Measurements from ENCODE around the gene CCDC8. TPM values are rescaled to one million over a fixed set of nuclear protein-coding genes. Genes with fewer than 3 reads are reported as not detected.
"Not testable (repeated sequence)": the region's sequence is repeated elsewhere in the genome, so short reads cannot be mapped to it uniquely, and the experiment has no call there.

Gene CCDC8
- polyA plus RNA-seq, 2 of the 4 experiments (the other 2 are of a cell fraction): 0.04 to 0.08 TPM

DNA sequence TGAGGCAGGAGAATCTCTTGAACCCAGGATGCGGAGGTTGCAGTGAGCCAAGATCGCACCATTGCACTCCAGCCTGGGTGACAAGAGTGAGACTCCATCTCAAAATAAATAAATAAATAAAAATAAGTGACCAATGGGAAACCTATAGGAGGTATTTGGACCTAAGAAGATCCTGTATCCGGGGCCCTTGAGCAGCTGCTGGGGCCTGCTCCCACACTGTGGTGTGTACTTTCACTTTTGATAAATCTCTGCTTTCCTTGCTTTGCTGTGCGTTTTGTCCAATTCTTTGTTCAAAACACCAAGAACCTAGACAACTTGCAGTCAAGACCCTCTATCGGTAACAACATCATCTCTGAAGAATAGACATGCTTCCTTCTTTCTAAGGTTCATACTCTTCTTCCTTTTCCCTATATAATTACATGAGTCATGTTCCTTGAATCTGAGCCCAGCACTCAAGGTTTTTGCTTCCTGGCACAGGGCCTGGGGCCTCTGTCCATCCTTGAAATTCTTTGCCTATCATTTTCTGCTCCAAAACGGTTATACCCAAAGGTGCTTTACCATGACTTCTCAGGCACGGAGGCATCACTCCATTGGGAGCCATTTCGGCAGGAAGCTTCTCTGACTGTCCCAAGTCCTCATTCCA, 29.6 kb upstream of the CCDC8 start:
- peak; percentile 60 to 61 for DNase-seq (ENCODE audit: low read depth in 1 of 2, low spot score in 1 of 2)
- Histone ChIP-seq H3K4me2 (peak overlapping the region; percentile 53), H3K27ac (peak overlapping the region; percentile 64 to 65), H3K9me3 (no peaks in the 10 kb centered on the region), H3K4me1 (peaks cover 13% of the 10 kb centered on the region), H3K4me3 (no peak overlapping the region)
- 47% methylated on average over 8 of the region's 8 CpGs for WGBS (ENCODE audit: missing lambda C conversion rate)
- ChIA-PET POLR2A (no interaction called here), CTCF (interaction anchor here (0.7 to 4.9 kb wide), 7 partner anchors 9 to 47 kb away, joined by 3 to 22 read pairs (median 4); no protein-coding TSS in a partner anchor)
- TF ChIP-seq TP53 (CRISPR knock-in tag; IDR thresholded peaks at IDR 0.05): no peak
- TF ChIP-seq FOSL2 (IDR thresholded peaks at IDR 0.05): no peak
- TF ChIP-seq FOSL2 (CRISPR knock-in tag; IDR thresholded peaks at IDR 0.05): peak; percentile 72
- peak; percentile 87 for FAIRE-seq
- peak; percentile 83 to 90 for ATAC-seq

DNA sequence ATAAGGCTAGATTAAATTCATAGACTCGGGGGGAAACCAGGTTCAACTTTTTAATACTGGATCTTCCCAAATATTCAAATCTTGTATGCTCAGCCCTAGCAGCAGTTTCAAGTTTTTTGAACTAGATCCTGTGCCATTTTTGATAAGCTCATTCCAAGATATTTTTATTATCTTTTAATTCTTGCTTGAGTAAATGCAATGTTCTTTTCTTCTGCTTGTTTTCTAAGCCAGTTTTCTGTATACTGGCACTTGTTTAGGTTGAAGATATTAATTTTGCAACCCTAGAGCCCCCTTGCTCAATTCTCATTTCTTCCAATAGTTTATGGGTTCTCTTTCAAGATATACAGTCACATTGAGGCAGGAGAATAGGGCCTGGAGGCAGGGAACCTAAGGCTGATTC, 28.5 kb upstream of the CCDC8 start:
- Histone ChIP-seq H3K27ac (peak overlapping the region; percentile 64 to 65; a peak in 4 of 6 replicates), H3K4me1 (peaks cover 13% of the 10 kb centered on the region), H3K4me3 (no peak overlapping the region), H3K9me3 (no peaks in the 10 kb centered on the region), H3K4me2 (no peak overlapping the region)
- no peak for TF ChIP-seq KDM1A (IDR thresholded peaks at IDR 0.05; ENCODE audit: low read depth)
- TF ChIP-seq KDM5A (IDR thresholded peaks at IDR 0.05): no peak
- no peak for TF ChIP-seq SREBF2 (IDR thresholded peaks at IDR 0.05)
- TF ChIP-seq HEYL (CRISPR knock-in tag; IDR thresholded peaks at IDR 0.05): no peak
- DNase-seq (ENCODE audit: low read depth in 1 of 2, low spot score in 1 of 2) (no peak), ATAC-seq (no peak), FAIRE-seq (peak; percentile 81)
- 60% methylated on average over 1 of the region's 1 CpG for WGBS (ENCODE audit: missing lambda C conversion rate)
- ChIA-PET POLR2A (no interaction called here), CTCF (interaction anchor here (2.7 to 4.9 kb wide), 2 partner anchors 10 to 40 kb away, joined by 7 to 22 read pairs; no protein-coding TSS in a partner anchor)

- ATAC-seq; H3K4me1 ChIP-seq; FAIRE-seq; H3K27ac ChIP-seq; DNase-seq (ENCODE audit: low read depth in 1 of 2, low spot score in 1 of 2); H3K9me3 ChIP-seq; H3K4me2 ChIP-seq; H3K4me3 ChIP-seq: not testable (repeated sequence)
- ChIA-PET CTCF (interaction anchor here (0.6 to 2.9 kb wide), 7 partner anchors 8 to 550 kb away, joined by 3 to 8 read pairs (median 4); no protein-coding TSS in a partner anchor), POLR2A (interaction anchor here (0.7 kb wide), 1 partner anchor 36 kb away, joined by 3 read pairs; no protein-coding TSS in a partner anchor)
- WGBS (ENCODE audit: missing lambda C conversion rate): 92% methylated on average over 4 of the region's 4 CpGs
Observed at GRCh38 chr19:46435689-46436088, 22.3 kb upstream of the CCDC8 start.

DNA sequence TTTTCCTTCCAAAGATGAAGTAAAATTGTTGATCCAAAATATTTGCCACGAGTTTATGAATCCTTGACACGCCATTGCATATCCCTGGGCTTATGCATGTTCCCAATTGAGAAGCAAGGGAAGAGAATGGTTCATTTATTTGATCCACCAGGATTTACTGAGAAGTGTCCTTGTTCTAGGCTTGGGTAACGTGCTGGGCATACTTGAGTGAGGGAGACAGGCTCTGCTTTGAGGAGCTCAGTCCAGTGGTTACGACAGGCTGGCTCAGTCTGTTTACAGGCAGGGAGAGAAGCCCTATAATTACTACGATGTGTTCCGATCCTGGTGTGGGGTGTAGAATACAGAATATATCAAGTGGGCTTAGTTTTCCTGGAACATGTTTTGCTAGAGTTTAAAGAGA, 21.6 kb upstream of the CCDC8 start:
- no peak for TF ChIP-seq HOXA7 (CRISPR knock-in tag; IDR thresholded peaks at IDR 0.05)
- no peak for TF ChIP-seq EP300 (IDR thresholded peaks at IDR 0.05)
- TF ChIP-seq CHD2 (IDR thresholded peaks at IDR 0.05; ENCODE audit: low read length, partially characterized antibody): no peak
- TF ChIP-seq PBX3 (IDR thresholded peaks at IDR 0.05): no peak
- TF ChIP-seq POLR2AphosphoS2 (conservative IDR thresholded peaks at IDR 0.05; ENCODE audit: low read length): no peak
- no peak for TF ChIP-seq CBX8 (IDR thresholded peaks at IDR 0.05)
- no peak for TF ChIP-seq TFCP2L1 (CRISPR knock-in tag; IDR thresholded peaks at IDR 0.05)
- no peak for TF ChIP-seq HOXB5 (CRISPR knock-in tag; IDR thresholded peaks at IDR 0.05)
- TF ChIP-seq, protein P1, sequence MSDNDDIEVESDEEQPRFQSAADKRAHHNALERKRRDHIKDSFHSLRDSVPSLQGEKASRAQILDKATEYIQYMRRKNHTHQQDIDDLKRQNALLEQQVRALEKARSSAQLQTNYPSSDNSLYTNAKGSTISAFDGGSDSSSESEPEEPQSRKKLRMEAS (IDR thresholded peaks at IDR 0.05): no peak
- no peak for TF ChIP-seq RNF2 (IDR thresholded peaks at IDR 0.05; ENCODE audit: borderline replicate concordance, low read depth)
- Histone ChIP-seq H3K27ac (no peak overlapping the region), H3K4me1 (no peaks in the 10 kb centered on the region), H3K4me2 (no peak overlapping the region), H3K9me3 (no peaks in the 10 kb centered on the region), H3K4me3 (no peak overlapping the region)
- ChIA-PET CTCF (interaction anchor here (0.6 to 2.9 kb wide), 5 partner anchors 31 to 131 kb away, joined by 3 to 8 read pairs (median 7); no protein-coding TSS in a partner anchor), POLR2A (no interaction called here)
- 65% methylated on average over 6 of the region's 6 CpGs for WGBS (ENCODE audit: missing lambda C conversion rate)
- no peak for DNase-seq (ENCODE audit: low read depth in 1 of 2, low spot score in 1 of 2)
- ATAC-seq: peak; percentile 24 to 40; a peak in 2 of 6 replicates
- no peak for FAIRE-seq

- H3K9me3 ChIP-seq; DNase-seq (ENCODE audit: low read depth in 1 of 2, low spot score in 1 of 2); H3K4me1 ChIP-seq; H3K27ac ChIP-seq; H3K4me2 ChIP-seq; FAIRE-seq; POLR2A ChIA-PET; H3K4me3 ChIP-seq; ATAC-seq: not testable (repeated sequence)
- CTCF ChIA-PET: interaction anchor here (0.6 to 2.9 kb wide), 14 partner anchors 9 to 152 kb away, joined by 3 to 8 read pairs (median 4); no protein-coding TSS in a partner anchor
- 52% methylated on average over 7 of the region's 7 CpGs for WGBS (ENCODE audit: missing lambda C conversion rate)
Observed at GRCh38 chr19:46433470-46433869, 20.1 kb upstream of the CCDC8 start.

Data from A549 (cell line).